GM18508 (cell line): ENCODE results near the gene PPP1R13B.
"Not testable (repeated sequence)": the region's sequence is repeated elsewhere in the genome, so short reads cannot be mapped to it uniquely, and the experiment has no call there.

ENCODE experiments used
- ATAC-seq: cut with Tn5 transposase; IDR thresholded peaks from one replicate; pipeline ENCODE4 v1.9.1; 2021; ENCODE audit warnings: moderate number of reproducible peaks; ENCODE audit not compliant: insufficient read depth, unreplicated experiment

PPP1R13B gene

DNA sequence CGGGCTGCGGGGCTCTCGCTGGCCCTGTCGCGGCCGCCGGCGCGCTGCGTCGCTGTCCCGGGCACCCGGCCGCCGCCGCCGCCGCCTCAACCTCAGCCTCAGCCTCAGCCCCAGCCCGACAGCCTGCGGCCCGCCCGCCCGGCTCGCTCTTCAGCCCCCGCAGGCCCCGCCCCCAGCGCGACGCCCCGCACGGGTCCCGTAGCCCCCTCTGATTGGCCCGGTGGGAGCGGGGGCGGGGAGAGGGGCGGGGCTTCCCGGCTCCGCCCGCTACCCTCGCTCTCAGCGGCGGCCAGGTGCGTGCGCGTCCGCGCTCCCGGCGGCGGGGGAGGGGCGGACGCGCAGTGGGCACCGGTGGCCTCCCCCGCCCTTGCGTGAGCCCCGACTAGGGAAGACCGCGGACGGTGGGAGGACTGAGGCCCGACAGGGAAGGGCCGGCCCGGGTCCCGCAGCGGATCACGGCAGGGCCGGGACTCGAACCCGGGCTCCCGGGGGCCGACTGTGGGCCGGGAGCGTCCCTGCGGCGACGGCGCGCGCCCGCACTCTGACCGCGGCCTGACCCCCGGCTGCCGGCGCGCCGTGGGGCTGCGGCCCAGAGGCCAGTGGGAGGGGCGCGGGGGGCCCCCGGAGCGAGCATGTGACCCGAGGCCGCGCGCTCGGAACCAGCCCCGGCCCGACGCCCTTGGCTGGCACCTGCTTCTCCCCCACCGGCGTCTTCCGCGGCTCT lies at the start of gene PPP1R13B:
PPP1R13B (minus strand) TSS at position 125 of the 724 bp plus-strand sequence. CDS start 268 bp downstream, outside the sequence.
- ATAC-seq, result no peak

GRCh38 chr14:103896578-103896977 lies 49.2 kb upstream of the PPP1R13B start:
- ATAC-seq, result no peak

DNA sequence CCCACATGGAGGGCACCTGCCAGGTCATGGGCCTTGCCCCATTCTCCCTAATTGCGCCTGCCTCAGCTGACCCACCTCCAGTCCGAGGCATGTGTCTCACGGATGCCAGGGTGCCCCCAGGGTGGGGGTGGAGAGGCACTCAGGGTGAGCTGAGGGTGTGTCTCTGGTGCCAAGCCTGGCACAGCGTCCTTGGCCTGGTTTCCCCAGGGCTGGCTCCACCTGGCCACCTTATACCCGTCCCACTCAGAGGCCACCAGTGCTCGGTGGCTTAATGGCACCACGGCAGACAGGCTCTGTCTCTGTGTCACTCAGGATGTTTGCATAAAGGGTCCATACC lies 47.3 kb upstream of the PPP1R13B start:
- ATAC-seq, result no peak

GRCh38 chr14:103894034-103894722 lies 46.8 kb upstream of the PPP1R13B start:
- no peak for ATAC-seq

GRCh38 chr14:103892247-103892646 lies 44.9 kb upstream of the PPP1R13B start:
- no peak for ATAC-seq

DNA sequence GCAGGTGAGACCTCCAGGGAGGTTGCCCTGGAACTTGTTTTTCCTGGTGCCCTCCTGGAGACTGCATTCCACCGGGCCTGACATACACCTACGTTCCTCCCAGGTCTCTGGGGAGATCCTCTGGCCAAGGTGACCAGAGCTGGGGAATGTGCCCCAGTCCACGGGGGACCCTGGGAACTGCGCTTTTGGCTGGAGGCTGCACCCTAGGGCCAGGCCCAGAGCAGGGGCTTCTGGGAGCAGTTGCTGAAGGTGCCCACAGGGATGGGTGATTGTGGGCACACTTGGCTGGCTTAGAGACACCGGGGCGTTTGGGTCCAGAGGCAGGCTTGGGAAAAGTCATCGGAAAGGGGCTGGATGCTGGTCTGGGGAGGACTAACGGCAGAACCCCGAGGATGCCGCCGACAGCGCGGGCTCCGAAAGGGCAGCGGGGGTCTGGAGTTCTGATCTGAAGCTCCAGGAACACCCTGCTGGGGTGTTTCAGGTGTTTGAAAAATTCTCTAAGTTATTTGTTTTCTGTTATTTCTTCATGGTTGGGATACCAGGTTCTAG lies 44.4 kb upstream of the PPP1R13B start:
- no peak for ATAC-seq

- ATAC-seq, result no peak
Observed at GRCh38 chr14:103890821-103891666, 43.7 kb upstream of the PPP1R13B start.

- no peak for ATAC-seq
Observed at GRCh38 chr14:103890052-103890371, 42.6 kb upstream of the PPP1R13B start.

DNA sequence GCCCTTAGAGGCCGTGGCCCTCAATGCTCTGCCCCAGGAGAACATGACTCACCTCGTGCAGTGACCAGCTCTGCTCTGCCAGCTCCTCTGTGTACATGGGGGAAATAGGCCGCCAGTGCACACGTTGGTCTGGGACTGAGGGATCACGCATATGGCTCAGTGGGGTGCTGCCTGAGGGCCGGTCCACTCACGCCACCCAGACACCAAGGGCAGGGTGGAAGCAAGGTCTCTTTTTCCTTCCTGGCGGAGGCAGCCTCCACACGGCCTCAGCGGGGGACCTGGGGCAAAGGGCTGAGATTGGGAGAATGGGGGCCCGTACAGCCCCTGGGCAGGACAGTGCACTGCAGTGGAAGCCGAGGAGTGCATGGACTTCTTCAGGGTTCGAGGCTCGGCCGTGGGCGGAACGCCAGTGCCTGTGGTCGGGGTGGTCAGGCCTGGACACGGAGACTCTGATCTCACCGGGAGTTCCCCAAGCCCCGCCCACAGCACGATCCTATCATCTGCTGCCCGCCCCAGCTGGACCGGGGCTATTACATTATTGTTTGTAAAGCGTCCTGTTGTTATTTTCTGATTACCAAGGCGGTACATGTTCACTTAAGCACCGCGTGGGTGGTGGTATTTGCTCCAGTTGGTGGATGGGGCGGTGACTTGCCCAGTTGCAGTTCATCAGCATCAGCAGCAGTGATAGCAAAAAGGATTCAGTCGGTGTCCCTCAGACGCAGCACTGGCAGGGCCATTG lies 42.1 kb upstream of the PPP1R13B start:
- ATAC-seq, result no peak

- not testable (repeated sequence) for ATAC-seq
Observed at GRCh38 chr14:103889002-103889312, 41.6 kb upstream of the PPP1R13B start.

- no peak for ATAC-seq
Observed at GRCh38 chr14:103887557-103888115, 40.3 kb upstream of the PPP1R13B start.

DNA sequence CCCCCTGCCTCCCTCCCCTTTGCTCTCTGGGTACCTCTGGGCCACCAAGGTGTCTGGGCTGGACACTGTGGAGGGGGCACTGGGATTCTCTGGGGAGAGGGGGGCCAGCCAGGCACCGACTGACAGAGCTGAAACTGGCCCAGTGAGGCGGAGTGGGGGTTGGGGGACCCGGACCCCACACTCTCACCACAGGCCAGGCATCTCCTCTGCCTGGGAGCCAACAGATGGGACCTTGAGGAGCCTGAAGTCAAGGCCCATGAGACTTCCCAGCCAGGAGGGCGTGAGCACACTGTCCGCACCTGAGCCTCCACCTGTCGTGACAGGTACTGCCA lies 39.8 kb upstream of the PPP1R13B start:
- no peak for ATAC-seq

- ATAC-seq, result no peak
Observed at GRCh38 chr14:103886304-103887169, 39.2 kb upstream of the PPP1R13B start.

GRCh38 chr14:103885509-103885932 lies 38.1 kb upstream of the PPP1R13B start:
- no peak for ATAC-seq

DNA sequence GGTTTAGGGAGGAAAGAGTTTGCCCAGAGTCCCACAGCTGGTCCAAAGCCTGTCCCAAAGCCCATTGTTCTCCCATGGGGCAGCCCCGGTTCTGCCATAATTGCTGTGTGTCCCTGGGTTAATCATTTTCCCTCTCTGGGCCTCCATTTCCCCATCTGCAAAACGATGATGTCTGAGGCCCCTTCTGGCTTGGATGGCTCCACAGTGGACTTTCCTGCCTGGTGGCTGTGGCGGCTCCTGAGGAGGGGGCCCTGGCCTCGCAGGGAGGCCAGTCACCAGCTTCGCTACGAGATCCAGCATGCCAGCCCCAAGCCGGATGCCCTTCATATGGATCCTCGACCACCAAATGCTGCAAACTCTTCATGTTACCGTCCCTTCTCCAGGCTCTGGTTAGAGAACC lies 37.5 kb upstream of the PPP1R13B start:
- ATAC-seq, result no peak

GRCh38 chr14:103883263-103883523 lies 35.8 kb upstream of the PPP1R13B start:
- no peak for ATAC-seq

DNA sequence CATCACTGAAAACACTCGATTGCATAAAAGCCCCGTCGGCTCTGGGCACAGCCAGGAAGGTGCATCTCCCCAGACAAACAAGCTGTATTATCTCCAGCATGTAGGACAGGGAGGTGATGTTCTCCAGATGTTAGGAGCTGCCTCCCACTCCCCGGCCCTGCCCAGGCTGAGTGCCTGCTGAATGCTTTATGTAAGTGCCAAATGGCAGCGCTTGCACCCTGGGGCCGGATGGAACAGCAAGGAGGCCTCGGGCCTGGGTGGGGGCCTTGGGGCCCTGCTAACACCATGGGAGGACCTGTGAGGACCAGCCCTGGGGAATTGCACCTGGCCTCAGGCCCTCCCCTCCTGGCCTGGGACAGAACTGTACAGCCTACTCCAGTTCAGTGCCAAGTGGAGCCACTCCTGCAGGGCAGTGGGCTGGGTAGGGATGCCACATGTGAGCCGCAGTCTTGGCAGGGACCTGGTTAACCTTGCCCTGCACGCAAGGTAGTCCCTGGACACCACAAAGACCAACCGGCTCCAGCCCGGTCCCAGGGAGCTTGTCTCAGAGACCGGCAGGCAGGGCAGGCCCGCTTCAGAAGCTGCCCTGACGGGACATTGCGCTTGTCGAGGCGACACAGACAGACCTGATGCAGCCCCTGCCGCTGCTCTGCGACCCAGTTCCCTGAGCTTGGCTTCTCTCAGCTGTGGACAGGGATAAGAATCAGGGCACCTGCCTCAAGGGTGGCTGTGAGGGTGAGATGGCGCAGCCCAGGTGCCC lies 35.3 kb upstream of the PPP1R13B start:
- no peak for ATAC-seq

DNA sequence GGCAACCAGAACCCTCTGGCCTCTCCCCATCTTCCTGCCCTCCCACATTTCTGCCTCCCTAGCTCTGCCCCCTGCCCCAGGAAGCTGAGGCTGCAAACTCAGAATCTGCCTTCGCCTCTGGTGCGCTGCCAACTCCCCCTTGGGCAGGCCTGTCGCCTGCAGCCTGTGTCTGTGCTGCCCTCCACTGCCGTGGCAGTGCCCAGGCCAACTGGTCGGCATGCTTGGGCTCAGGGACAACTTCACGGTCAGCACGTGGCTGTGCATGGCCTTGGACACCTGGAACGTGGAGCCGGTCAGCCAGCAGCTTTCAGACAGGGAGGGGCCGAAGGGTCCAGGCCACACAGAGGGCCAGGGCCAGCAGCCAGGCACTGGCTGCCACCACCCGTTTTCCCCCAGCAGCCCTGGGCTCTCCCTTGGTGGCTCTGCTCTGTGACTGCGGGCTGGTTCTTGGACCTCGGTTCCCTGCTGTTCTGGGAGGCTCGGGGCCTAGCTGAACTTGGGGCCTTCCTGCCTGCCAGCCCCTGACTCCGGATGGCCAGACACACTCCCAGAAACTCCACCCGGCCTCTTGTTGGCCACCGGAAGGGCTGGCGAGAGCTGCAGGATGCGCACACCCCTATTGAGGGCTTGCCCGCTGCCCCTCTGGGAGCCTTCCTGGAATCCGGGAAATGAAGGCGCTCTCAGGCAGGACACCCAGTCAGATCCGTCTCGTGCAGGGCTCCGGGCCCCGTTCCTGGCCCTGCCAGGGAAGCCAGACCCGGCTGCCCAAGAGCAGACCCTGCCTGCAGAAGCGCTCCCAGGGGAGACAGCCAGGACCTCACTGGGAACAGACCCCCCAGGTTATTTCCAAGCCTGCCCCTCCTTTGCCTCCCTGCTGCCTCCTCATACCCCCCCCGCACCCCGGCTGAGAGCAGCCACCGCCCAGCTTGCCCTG lies 34.2 kb upstream of the PPP1R13B start:
- no peak for ATAC-seq
